ENCODE data around the gene SIRPA.

SIRPA gene

DNA sequence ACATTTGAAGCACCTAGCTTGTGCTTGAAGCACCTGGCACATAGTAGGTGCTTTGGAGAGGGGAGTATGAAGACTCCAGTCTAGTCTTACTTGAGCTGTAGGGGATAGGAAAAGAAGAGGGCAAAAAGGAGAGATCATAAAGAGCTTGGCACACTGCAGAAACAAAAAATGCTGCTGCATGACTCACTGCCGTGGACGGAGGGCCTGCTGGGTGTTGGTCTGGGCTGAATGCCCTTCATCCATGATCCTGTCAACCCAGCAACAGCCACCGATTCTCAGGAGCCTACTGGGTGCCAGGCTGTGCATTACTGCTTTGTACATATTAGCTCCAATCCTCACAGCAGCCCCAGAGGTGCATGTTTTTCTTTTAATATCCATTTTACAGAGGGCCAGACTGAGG is 92.6 kb downstream of the SIRPA start:
- DNase-seq (ENCODE audit: low read depth in 2 of 2), result no peak
